NCI-H345 (cell line): ENCODE results near the gene HK1.
"Not testable (repeated sequence)": the region's sequence is repeated elsewhere in the genome, so short reads cannot be mapped to it uniquely, and the experiment has no call there.

Experiments
- DNase-seq: peaks from one replicate; lab custom pipeline; 2025; lab: John Stamatoyannopoulos, UW

The HK1 gene

DNA sequence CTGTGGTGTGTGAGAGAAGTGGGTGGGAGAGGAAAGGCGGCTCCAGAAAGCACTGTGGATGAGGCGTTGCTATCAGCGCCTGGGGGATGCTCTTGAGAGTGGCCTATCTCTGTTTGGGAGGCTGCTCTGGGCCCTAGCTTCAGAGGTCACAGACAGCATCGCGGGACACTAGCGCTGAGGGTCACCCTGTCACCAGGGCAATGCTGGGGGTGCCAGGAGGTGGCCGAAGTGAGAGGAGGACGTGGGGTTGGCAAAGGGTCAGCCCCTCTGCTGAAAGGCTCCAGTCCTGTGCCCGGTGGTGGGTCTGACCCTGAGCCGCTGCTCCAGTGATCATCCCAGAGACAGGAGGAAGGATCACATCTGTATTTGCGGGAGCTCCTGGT is 141.4 kb downstream of the HK1 start:
- no peak for DNase-seq

DNA sequence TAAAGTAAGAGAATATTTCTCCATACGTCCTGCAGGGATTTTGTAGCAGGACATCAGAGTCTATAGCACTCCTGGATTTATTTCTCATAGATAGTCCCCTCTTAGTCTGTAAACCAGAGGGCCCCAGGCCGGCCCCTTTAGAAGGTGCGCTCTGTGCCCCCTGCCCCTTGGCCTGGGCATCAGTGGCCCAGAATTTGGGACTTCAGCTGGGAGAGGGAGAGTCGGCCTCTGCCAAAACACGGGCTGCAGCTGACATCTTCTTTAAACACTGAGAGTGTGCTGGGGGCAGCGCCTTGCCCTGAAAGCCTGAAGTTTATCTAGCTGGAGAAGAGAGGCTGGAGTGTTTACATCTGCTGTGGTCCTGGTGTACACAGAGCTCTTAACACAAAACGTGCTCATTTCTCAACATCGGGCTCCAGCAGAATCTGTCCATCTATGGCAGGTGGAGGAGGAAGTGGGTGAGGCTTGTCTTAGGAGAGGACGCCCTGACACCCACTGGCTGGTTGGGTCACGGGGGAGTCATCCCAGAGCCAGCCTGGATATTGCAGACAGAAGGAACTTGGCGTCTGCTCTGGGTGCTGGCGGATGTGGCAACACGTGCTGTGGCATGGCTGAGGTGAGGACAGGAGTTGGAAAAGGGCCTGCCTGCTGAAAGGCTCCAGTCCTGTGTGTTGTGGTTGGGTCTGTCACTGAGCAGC is 143.5 kb downstream of the HK1 start:
- DNase-seq: peak; percentile 52

DNA sequence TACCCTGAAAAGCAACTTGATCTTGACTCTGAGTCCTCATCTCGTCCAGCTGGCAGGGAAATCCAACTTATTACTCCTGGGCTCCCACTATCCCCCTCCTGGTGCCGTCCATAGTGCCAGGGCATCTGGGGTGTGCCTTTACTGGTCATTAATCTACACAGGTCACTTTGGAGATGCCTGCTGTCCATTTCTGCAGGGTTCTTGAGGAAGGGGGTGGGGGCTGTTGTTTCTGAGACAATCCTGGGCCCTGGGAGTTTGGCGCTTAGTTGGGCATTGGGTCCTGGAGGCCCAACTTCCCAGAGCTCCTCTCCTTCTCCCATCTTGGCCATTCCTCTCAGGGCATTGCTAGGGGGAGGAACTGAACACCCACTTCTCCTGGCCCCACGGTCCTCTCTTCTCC is 144.4 kb downstream of the HK1 start:
- DNase-seq: no peak

DNA sequence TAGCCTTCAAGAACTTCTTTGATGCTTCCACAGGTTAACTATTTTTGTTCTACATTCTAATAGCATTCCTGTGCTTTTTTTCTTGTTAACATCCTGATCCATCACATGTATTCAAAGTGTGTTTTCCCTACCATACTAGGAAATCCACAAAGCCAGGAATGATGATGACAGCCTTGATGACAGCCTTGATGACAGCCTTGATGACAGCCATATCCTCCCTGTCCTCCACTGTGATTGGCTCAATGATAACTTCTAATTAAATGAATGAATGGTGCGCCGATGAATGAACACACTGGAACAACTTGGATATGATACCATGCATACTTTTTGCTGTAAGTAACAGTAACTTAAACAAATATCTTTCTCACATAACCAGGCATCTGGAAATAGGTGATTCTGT is 146.7 kb downstream of the HK1 start:
- DNase-seq: no peak

DNA sequence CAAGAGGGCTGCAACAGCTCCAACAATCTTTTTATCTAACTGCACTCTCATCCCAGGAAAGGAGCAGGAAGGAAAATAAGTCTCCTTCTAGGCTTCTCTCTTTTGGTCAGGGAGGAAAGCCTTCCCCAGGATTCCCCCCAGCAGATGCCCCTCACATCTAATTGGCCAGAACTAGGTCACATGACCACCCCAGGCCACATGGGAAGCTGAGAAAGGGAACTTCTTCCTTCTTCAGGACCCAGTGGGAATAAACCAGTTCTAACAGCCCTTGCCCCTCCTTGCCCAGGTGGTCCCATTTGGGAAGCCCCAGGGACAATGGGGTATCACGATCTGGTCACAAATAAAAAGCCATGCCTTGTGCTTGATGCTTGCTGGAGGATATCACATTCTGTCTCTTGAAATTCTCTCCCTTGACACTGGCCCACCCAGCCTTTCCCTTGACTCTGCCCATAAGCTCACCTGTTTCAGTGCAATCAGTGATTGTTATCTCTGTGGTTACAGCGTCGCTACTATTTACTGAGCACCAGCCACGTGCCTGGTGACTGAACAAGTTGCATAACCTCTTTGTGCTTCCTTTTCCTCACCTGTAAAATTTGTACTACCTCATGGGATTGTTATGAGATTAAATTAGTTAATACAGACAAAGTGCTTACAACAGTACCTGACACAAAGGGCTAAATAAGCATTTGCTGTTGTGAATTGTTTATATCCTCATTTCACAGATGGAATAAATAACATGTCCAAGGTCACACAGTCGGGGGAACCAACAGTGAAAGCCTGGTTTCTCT is 147.4 kb downstream of the HK1 start:
- no peak for DNase-seq

DNA sequence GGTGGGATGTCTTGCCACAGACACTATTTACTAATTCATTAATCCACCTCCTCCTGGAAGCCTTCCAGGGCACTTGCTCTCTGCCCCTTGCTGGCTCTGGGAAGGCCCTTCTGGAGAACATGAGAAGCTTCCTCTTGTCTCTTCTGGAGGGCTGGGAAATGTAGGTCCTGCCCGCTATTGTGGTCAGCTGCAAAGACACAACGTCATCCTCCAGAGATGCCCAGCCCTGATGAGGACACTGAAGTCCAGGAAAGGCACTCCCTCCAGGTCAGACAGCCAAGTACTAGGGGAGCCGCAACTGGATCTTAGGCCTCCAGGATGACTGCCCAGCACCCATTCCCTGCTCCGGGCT is 148.1 kb downstream of the HK1 start:
- DNase-seq: no peak

DNA sequence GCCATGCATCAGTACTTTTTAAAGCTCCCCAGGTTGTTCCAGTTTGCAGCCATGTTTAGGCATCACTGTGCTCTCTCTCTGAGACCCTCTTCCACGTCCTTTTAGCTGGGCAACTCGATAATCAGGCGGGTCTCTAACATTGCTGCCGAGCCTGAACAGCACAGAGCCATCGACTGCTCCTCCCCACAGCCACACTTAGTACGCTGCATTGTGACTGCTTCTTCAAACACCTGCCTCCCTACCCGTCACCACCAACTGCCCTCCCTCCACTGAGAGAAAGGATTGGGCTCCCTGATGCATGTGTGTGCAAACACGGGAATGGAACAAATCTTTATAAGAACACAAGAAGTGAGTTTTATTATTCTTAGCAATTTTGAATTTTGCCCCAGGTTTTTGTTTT is 149.9 kb downstream of the HK1 start:
- peak; percentile 58 for DNase-seq

DNA sequence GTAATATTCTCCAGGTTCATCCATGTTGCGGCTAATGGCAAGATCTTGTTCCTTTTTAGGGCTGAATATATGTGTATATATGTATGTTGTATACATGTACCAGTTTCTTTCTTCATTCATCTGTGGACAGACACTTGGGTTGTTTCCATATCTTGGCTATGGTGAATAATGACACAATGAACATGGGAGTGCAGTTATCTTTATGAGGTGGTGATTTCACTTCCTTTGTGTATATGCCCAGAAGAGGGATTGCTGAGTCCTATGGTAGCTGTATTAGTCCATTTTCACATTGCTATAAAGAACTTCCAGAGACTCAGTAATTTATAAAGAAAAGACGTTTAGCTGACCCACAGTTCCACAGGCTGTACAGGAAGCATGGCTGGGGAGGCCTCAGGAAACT is 155.9 kb downstream of the HK1 start:
- DNase-seq: no peak

DNA sequence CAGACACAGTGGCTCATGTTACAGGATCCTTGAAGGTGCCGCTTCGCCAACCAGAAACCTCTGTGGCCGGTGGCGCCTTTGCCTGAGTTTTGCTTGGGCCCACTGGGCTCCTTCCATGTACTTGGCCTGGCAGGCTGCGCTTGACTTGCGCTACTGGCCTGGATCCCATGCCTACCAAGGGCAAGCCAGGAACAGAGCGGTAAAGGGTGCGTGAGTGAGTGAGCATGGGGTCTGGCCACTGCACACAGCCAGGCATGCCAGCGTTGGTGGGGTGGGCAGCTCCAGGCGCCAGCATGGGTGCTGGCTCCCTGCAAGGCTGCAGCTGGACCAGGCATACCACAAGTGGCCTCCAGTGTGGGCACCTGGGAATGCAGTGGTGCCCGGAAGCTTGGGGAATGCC is 156.6 kb downstream of the HK1 start:
- DNase-seq: no peak

DNA sequence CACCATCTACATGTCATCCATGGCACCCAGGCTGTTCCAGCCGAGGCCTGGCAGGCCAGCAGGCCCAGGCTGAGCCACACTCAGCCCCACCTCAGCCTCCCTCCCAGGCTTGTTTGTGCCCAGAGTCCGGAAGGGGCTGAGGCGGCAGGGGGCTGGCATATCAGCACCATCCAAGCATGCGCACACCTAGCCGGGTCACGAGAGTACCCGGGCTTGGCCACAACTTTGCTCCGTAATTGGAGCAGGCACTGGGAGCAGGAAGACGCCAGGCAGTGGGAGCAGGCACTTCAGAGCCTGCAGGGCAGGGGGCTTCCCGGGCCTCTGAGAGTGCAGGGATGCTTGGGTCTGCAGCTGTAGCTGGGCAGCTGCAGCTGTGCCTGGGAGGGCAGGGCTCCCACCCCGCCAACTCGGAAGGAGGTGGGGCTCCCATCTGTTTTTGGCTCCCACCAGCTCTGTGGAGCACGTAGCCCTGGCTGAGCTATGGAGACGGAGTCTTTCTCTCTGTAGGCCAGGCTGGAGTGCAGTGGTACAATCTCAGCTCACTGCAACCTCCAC is 157.7 kb downstream of the HK1 start:
- DNase-seq: no peak

DNA sequence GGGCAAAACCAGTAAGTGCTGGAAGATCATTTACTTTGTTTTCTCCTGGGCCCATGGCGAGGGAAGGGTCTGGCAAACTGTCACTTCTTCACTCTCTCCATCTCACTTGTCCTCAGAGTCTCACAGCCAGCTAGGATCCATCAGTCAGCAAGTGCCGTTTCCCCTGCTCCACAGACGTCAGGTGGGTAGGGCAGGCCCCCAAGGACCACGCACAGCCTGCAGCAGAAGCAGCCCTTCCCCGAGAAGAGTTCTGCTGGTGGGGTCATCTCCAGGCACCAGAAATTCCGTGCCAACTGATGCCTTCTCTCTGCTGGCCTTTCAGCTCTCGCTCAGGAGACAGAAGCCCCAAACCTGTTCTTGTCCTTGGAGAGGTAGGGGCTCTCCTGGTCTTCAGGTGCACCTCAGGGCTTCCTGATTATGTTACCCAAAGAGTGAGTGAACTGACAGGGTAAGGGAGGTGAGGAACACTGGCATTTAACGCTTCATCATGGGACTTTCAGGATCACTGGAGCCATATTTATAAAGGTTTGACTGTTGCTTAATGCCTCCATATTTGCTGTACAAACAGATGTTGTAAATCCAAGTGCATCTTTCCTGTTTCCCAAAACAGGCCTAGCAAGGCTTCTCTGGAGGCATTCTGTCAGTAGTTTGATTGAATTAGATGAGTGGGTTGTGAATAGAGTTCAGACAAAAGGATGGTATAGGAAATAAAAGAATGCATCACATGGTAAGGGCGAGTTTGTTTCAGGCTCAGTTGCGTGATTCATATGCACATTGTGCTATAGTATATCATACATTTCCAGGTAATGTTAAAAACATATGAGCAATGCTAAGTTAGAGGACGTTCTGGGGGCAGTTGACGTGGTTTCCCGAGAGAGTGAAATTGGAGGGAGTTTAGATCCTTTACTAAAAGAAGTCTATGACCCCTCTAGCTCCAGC is 159.3 kb downstream of the HK1 start:
- DNase-seq: no peak

DNA sequence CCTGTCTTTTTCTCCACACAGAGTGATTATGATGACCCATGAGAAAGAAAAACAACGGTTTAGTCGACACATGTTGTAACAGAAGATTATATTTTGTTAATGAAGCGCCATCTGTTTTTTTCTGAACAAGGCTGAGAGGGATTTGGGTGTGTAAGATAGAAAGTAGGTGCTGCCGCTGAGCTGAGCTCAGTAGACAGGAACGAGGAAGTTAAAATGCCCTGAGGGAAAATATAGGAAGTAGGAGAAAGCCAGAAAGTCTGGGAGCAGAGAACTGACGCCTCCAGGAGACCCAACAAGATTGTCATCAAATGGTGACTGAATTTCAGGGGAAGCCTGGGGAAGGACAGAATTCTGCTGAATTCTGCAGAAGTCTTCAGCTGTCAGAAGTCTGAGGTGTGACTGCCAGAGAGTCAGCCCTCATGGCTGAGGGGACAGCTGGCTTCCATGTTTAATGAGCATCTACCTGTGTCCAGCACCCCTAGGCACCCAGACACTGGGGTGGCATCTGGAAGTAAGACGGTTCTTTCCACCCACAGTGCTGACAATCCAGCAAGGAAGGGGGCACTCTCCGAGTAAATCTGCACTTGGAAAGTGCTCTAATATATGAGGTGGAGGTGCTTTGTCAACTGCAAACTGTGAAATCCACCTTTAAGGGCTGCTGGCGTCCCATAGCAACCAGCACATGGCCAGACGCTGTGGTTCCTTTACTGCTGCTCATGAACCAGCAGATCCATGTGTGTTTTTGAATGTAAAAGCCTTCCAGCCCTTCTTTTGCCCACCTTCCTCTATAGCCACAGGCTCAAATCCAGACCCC is 160.4 kb downstream of the HK1 start:
- no peak for DNase-seq

DNA sequence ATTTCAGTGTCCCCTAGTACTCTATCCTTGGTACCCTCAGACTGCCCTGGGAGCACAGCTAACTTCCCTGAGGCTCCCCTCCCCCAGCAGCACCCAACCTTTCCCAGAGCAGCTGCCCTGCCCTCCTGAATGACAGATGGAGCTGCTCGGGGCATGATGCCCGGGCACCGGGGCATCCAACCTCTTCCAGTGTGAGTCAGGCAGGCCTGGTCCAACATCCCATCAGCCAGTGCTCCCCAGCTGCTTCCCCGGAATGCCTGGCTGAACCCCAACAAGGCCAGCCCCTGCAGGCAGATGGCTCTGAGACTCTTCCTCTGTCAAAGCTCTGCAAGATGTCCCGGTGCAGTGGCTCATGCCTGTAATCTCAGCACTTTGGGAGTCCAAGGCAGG is 161.0 kb downstream of the HK1 start:
- DNase-seq: no peak

DNA sequence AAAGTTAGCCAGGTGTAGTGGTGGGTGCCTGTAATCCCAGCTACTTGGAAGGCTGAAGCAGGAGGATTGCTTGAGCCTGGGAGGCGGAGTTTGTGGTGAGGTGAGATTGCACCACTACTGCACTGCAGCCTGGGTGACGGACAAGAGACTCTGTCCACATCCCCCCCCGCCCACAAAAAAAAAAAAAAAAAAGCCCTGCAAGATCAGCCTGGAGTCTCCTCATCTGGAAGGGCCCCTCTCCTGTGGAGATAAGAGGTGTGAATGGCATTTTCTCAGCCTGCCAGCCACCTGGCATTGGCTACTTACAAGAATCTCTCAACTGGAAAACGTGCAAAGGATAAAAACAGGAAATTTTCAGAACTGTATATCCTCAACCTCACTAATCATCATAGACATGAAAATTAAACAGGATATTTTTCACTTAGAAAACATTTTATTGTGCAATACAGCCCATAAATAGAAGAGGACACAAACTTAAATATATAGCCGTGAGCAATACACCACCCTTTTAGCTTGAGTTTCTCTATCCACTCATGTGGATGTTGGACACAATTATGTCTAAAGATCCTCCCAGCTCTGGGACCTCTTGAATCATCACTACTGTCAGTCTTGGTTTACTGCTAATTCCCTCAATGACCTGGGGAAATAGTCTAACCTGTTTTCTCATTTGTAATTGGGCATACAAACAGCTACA is 161.7 kb downstream of the HK1 start:
- DNase-seq: no peak

DNA sequence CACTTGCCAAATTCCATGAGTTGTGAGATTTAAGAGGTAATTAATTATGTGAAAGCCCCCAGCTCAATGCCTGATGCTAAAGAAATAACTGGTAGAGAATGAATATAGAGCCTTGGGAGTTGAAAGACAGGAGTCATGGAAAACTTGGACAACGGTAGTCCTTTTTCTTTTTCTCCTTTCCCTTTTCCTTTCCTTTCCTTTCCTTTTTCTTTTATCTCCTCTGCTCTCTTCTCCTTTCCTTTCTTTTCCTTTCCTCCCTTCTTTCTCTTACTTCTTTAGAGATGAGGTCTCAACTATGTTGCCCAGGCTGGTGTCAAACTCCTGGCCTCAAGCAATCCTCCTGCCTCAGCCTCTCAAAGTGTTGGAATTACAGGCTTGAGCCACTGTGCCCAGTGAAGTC is 165.1 kb downstream of the HK1 start:
- DNase-seq: no peak

DNA sequence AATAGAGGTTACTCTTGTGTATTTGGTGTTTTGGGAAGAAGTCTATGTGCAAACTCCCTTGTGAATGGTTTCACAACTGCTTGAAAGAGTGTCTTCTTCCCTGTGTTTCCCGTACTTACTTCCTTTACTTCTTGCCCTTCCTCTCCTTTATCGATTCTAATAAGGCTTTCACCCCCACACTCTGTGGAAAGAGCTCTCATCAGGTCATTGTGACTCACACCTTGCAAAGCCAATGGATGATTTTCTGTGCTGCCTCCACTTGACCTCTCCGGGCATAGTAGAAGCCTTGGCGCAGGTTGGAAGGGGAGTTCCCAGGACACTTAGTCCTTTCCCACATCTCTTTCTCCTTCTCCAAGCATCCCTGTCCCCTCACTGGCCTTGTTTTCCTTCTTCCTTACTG is 166.7 kb downstream of the HK1 start:
- no peak for DNase-seq

DNA sequence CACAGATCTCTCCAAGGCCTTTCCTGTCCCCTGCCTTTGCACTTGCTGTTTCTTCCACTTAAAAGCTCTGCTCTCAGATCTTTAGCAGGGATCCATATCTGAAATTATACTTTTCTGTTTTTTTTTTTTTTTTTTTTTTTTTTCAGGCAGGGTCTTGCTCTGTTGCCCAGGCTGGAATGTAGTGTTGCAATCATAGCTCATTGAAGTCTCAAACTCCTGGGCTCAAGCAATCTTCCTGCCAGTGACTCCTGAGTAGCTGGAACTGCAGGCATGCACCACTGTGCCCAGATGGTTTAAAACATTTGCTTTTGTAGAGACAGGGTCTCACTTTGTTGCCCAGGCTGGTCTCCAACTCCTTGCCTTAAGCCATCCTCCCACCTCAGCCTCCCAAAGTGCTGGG is 167.9 kb downstream of the HK1 start:
- DNase-seq: no peak

DNA sequence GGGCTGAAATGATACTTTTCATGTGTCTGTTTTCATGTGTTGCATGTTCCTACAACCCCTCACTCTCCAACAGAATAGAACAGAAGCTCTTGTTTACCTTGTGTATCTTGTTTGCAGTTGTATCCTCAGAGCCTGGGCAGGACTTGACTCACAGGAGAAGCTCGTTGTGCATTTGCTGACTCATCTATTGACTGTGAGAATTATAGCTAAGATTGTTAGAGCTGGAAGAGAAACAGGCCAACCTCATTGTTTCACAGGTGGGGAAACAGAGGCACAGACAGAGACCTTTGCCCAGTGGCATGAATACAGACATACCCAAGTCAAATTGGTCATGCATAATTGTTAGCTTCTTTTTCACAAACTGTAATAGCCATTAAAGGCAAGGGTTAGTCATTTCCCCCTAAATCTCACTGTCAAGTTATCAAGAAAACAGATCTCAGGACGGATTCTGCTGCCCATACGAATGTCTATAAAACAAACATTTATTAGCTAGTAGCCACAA is 168.4 kb downstream of the HK1 start:
- DNase-seq: no peak

DNA sequence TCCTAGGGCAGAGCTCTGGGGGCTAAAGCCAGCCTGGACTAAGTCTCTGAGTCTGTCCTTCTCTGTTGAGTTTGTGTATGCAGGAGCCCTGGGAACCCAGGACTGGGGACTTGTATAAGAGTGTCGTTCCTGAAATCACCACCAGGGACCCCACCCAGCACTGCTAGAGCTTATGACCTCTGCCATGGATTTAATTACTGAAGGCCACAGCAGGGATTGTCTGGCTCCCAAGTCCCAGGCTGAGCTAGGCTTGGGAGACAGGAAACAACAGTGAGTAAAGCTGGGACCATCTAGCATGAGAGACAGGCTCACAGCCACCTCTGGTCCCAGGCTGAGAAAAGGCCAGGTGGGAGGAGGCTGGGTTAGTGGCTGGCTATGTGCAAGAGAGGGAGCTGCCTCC is 171.5 kb downstream of the HK1 start:
- DNase-seq: peak; percentile 44

DNA sequence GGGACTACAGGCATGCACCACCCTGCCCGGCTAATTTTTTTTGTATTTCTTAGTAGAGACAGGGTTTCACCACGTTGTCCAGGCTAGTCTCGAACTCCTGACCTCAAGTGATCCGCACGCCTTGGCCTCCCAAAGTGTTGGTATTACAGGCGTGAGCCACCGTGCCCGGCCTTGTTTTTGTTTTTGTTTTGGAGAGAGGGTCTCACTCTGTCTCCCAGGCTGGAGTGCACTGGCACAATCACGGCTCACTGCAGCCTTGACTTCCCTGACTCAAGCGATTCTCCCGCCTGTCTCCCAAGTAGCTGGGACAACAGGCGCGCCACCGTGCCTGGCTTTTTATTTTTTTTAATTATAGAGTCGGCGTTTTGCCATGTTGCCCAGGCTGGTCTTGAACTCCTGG is 172.1 kb downstream of the HK1 start:
- DNase-seq: not testable (repeated sequence)
